Mammary epithelial cell (primary cell): ENCODE results near the gene SH3BP1.

Experiments used
- EZH2 ChIP-seq: IDR thresholded peaks from 2 replicates; pipeline ENCODE4 v1.6.1; 2012; ENCODE audit warnings: low read length, inconsistent platforms, borderline replicate concordance
- TF ChIP-seq, protein P1 (sequence below), 2 donors: IDR thresholded peaks in 1 of 2; conservative IDR thresholded peaks in 1 of 2; 2 replicates each; pipeline ENCODE4 v1.5.1; 2011 to 2012; ENCODE audit warnings: inconsistent platforms in 2 of 2, low read length in 2 of 2, mild to moderate bottlenecking in 2 of 2, control low read depth in 1 of 2, low read depth in 1 of 2; ENCODE audit not compliant: insufficient read depth in 1 of 2; ENCODE audit errors: extremely low read depth in 1 of 2

DNA sequence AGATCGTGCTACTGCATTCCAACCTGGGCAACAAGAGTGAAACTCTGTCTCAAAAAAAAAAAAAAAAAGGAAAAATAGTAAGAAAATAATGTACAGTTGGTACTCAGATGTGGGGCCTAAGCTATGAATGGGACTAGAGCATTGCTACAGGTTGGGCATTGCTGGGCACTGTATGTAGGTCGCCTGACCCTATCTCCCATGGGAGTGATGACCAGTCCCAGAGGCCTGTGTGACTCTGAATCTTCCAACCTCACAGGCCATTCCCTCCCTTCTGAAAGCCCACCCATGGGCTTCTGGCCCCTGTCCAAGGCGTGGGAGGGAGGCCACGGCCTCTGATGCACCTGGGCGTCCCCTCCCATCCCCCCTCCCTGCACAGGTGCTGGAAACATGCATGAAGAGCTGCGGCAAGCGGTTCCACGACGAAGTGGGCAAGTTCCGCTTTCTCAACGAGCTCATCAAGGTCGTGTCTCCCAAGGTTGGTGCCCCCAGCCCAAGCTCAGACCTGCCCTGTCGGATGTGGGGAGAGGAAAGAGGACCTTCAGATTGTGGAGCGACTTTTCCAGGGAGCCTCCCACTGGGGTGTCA lies 21.3 kb upstream of the SH3BP1 start:
- TF ChIP-seq, protein P1, sequence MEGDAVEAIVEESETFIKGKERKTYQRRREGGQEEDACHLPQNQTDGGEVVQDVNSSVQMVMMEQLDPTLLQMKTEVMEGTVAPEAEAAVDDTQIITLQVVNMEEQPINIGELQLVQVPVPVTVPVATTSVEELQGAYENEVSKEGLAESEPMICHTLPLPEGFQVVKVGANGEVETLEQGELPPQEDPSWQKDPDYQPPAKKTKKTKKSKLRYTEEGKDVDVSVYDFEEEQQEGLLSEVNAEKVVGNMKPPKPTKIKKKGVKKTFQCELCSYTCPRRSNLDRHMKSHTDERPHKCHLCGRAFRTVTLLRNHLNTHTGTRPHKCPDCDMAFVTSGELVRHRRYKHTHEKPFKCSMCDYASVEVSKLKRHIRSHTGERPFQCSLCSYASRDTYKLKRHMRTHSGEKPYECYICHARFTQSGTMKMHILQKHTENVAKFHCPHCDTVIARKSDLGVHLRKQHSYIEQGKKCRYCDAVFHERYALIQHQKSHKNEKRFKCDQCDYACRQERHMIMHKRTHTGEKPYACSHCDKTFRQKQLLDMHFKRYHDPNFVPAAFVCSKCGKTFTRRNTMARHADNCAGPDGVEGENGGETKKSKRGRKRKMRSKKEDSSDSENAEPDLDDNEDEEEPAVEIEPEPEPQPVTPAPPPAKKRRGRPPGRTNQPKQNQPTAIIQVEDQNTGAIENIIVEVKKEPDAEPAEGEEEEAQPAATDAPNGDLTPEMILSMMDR (conservative IDR thresholded peaks at IDR 0.05 in 1 of 2, IDR thresholded peaks at IDR 0.05 in 1 of 2; ENCODE audit: extremely low read depth in 1 of 2, insufficient read depth in 1 of 2, low read depth in 1 of 2, low read length in 2 of 2), result no peak
- TF ChIP-seq EZH2, result no peak
